Psoas muscle (tissue), 8 donors: ENCODE measurements around the gene DBF4B. TPM values are rescaled to one million over a fixed set of nuclear protein-coding genes. Genes with fewer than 3 reads are reported as not detected.

ENCODE experiments used
- ATAC-seq, 4 donors: fragments of 200-7000 bp; cut with Tn5 transposase; one replicate each; pipeline ENCODE4 v1.9.1; 2020; ENCODE audit warnings: moderate library complexity in 3 of 4, mild to moderate bottlenecking in 2 of 4
- DNase-seq, 2 donors: peaks; one replicate each; pipeline ENCODE4 v3.0.0-alpha.2; 2020
- H3K27ac ChIP-seq: fragments of 200-600 bp; one replicate; pipeline ENCODE4 v1.8.0; 2022
- H3K27me3 ChIP-seq, 3 donors: fragments of 200-600 bp in 1 of 3; one replicate each; pipeline versions ENCODE4 v1.6.1 to v1.8.0; 2013 to 2022; ENCODE audit warnings: low read length in 2 of 3, mild to moderate bottlenecking in 2 of 3, moderate library complexity in 1 of 3; ENCODE audit not compliant: insufficient read depth in 3 of 3
- H3K36me3 ChIP-seq, 2 donors: fragments of 200-600 bp in 1 of 2; one replicate each; pipeline versions ENCODE4 v1.6.1 to v1.8.0; 2013 to 2022; ENCODE audit warnings: low read depth in 1 of 2, mild to moderate bottlenecking in 1 of 2, moderate library complexity in 1 of 2; ENCODE audit not compliant: insufficient read depth in 1 of 2
- H3K4me1 ChIP-seq: fragments of 200-600 bp; one replicate; pipeline ENCODE4 v1.8.0; 2022
- H3K4me3 ChIP-seq: fragments of 200-600 bp; one replicate; pipeline ENCODE4 v1.8.0; 2022; ENCODE audit warnings: mild to moderate bottlenecking
- H3K9me3 ChIP-seq: fragments of 200-600 bp; one replicate; pipeline ENCODE4 v1.8.0; 2022
- WGBS, 3 donors: extraction: QIAGEN DNeasy Blood & Tissue Kit; methylation state at CpG; one replicate each; pipeline versions ENCODE4 v1.1.6 to v1.1.7; 2013; 5-methylcytosine and 5-hydroxymethylcytosine counted together
- intact Hi-C, 2 donors: fragments of 100-400 bp; cut with DNase I; formaldehyde crosslinking; loops; one replicate each; pipeline versions ENCODE4 v1.11.0 to v1.14.2; 2022
- polyA plus RNA-seq, 3 donors: library from polyadenylated mRNA; stranded (reverse); fragments of 200-250 nt; gene quantifications; one replicate each; pipeline ENCODE4 v1.2.3, GENCODE V29; 2013
- total RNA-seq, 4 donors: library from RNA; stranded (reverse); fragmentation: NEBNext Ultra II Directional in 2 of 4; extraction: Animal tissue kit (Norgen Biotek cat#: 25700) in 2 of 4; gene quantifications; one replicate each; pipeline versions ENCODE4 v1.2.1 to v1.2.4, GENCODE V29; 2021 to 2023
- TF ChIP-seq, protein P1 (sequence below): fragments of 200-600 bp; IDR thresholded peaks from one replicate; pipeline ENCODE4 v1.8.0; 2022; ENCODE audit warnings: antibody characterized with exemption
- donor health status: healthy with polysubstance abuse.
- donor health status: DM: no; HTN: no; CAD: no; lungs with moderate emphysema.
- donor health status: Bipolar disorder and iron deficiency.
- donor health status: healthy.
- donor health status: DM: yes; HTN: yes; CAD: no.
- donor health status: DM: no; HTN: no; CAD: no.
- donor health status: DM: no; HTN: no; CAD: no.
- donor health status: DM: yes; HTN: yes; CAD: no.

DBF4B gene
- total and polyA plus RNA-seq, 7 donors = 0.79 to 5.0 (median 3.2) TPM

DNA sequence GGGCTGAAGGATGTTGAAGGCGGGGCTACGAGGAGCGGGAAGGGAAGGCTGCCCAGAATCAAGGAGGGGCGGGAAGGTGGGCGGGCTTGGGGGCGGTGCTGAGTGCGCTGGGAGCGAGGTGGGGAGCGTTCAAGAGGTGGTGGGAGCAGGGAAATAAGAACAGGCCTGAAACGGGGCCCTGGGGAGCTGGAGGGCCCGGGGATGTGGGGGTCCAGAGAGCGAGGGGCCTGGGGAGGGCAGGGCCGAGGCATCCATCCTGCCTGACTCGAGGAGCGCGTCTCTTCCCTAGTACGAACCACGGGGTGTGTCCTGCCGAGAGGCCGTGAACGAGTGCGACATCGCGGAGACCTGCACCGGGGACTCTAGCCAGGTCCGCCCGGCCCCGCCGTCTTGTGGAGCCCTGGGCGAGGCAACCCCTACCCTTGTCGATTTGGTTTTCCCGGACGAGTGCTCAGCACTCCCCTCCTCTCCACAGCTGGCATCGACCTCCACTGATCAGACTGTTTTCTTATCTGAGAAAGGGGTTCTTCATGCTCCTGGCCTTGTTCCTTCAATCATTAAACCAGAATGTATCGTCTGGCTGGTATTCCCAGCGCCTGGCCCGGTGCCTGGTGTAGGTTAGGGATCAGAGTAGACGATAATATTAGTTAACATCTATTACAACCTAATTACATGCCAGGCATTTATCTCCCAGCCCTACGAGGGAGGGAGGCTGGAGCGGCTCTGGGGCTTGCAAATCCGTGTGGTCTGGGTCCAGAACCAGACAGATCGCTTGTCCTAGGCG, 67.6 kb downstream of the DBF4B start:
- WGBS, 3 donors = 10 to 12% (median 12%) methylated on average over 42 to 43 of the region's 43 CpGs
- Histone ChIP-seq H3K27ac (no peak overlapping the region), H3K9me3 (no peaks in the 10 kb centered on the region), H3K4me1 (peaks cover 14% of the 10 kb centered on the region), H3K4me3 (peak overlapping the region; percentile 66), H3K36me3 (no peaks in the 10 kb centered on the region), H3K27me3 (peaks cover 0 to 20% (median 0%) of the 10 kb centered on the region in 3 donors)
- TF ChIP-seq, protein P1, sequence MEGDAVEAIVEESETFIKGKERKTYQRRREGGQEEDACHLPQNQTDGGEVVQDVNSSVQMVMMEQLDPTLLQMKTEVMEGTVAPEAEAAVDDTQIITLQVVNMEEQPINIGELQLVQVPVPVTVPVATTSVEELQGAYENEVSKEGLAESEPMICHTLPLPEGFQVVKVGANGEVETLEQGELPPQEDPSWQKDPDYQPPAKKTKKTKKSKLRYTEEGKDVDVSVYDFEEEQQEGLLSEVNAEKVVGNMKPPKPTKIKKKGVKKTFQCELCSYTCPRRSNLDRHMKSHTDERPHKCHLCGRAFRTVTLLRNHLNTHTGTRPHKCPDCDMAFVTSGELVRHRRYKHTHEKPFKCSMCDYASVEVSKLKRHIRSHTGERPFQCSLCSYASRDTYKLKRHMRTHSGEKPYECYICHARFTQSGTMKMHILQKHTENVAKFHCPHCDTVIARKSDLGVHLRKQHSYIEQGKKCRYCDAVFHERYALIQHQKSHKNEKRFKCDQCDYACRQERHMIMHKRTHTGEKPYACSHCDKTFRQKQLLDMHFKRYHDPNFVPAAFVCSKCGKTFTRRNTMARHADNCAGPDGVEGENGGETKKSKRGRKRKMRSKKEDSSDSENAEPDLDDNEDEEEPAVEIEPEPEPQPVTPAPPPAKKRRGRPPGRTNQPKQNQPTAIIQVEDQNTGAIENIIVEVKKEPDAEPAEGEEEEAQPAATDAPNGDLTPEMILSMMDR = no peak
- DNase-seq = no peak
- peak in 1 of 4 donors; percentile 1 for ATAC-seq
- intact Hi-C loops = loop anchor here (1.0 to 10.0 kb wide), 6 partner anchors 89 to 359 kb away; partner anchors contain the start of genes PLCD3 (in 2 of the 2) and ACBD4 (in 1 of the 2)

DNA sequence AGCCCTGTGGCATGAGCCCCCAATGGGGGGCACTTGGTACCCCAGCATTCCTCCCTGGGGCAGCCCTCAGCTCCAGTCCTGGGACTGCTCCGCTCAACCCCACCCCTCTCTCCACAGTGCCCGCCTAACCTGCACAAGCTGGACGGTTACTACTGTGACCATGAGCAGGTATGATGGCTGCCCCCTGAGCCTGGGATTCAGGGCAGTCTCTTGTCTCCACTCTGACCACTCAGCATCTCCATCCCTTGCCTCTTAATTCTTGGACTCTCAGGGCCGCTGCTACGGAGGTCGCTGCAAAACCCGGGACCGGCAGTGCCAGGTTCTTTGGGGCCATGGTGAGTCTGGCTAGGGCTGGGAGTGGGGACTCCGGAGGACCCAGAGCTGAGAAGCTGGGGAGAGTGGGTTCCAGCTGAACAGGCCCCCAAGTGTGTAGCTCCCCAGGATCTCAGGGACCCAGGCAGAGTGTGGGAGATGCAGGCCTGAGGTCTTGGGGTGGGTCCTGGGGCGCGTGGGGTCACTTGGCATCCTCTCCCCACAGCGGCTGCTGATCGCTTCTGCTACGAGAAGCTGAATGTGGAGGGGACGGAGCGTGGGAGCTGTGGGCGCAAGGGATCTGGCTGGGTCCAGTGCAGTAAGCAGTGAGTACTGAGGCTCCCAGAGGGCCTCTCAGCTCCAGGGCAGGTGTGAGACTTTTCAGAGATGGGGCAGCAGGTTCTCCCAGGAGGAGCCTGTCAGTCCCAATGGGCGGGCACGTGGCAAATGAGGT, 68.3 kb downstream of the DBF4B start:
- WGBS, 3 donors = 79 to 88% (median 79%) methylated on average over 17 to 19 of the region's 19 CpGs
- peaks cover 0 to 17% (median 0%) of the 10 kb centered on the region in 3 donors for H3K27me3 ChIP-seq

DNA sequence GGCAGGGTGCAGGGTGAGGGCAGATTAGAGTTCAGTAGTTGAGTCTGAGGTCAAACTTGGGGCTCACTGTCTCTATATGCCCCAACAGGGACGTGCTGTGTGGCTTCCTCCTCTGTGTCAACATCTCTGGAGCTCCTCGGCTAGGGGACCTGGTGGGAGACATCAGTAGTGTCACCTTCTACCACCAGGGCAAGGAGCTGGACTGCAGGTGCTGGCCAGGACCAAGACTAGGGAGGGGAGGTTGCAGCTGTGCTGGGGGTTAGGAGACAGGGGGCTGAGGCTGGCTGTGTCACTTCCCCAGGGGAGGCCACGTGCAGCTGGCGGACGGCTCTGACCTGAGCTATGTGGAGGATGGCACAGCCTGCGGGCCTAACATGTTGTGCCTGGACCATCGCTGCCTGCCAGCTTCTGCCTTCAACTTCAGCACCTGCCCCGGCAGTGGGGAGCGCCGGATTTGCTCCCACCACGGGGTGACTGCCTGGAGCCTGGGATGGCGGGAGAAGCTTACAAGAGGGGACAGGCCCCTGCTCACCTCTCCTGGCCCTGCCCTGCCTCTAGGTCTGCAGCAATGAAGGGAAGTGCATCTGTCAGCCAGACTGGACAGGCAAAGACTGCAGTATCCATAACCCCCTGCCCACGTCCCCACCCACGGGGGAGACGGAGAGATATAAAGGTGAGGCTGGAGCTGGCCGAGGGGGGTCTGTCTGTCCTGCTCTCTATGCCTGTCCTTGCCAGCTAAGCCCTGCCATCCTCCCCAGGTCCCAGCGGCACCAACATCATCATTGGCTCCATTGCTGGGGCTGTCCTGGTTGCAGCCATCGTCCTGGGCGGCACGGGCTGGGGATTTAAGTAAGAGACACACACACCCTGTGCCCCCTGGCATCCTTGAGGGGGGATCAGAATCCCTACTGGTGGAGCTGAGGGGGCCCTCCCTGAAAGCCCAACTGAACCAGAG, 69.2 kb downstream of the DBF4B start:
- Histone ChIP-seq H3K4me1 (peaks cover 14% of the 10 kb centered on the region), H3K4me3 (no peak overlapping the region), H3K9me3 (no peaks in the 10 kb centered on the region), H3K27ac (no peak overlapping the region), H3K27me3 (peaks cover 0 to 15% (median 0%) of the 10 kb centered on the region in 3 donors), H3K36me3 (no peaks in the 10 kb centered on the region)
- no peak for ATAC-seq
- 80 to 87% (median 80%) methylated on average over 20 of the region's 20 CpGs for WGBS, 3 donors
- TF ChIP-seq, protein P1 = no peak
- intact Hi-C loops = loop anchor here (5.0 to 10.0 kb wide), 3 partner anchors 245 to 357 kb away; partner anchors contain the start of genes PLCD3 (in 2 of the 2) and ACBD4 (in 1 of the 2)
- no peak for DNase-seq

More for the DNA sequence above, 68.3 kb downstream of the DBF4B start:
- ATAC-seq (no peak), DNase-seq (no peak)
- intact Hi-C loops = loop anchor here (5.0 to 10.0 kb wide), 3 partner anchors 245 to 358 kb away; partner anchors contain the start of genes PLCD3 (in 2 of the 2) and ACBD4 (in 1 of the 2)
- Histone ChIP-seq H3K36me3 (no peaks in the 10 kb centered on the region), H3K4me3 (no peak overlapping the region), H3K9me3 (no peaks in the 10 kb centered on the region), H3K27ac (no peak overlapping the region), H3K4me1 (peaks cover 14% of the 10 kb centered on the region)
- TF ChIP-seq, protein P1 = no peak

GRCh38 chr17:44778656-44779210, 70.3 kb downstream of the DBF4B start:
- intact Hi-C loops = loop anchor here (5.0 to 10.0 kb wide), 3 partner anchors 244 to 356 kb away; partner anchors contain the start of genes PLCD3 (in 2 of the 2) and ACBD4 (in 1 of the 2)
- no peak overlapping the region for H3K27ac ChIP-seq
- TF ChIP-seq, protein P1 = no peak
- no peaks in the 10 kb centered on the region for H3K9me3 ChIP-seq
- no peak for ATAC-seq
- peaks cover 0 to 12% (median 0%) of the 10 kb centered on the region in 3 donors for H3K27me3 ChIP-seq
- DNase-seq = no peak
- 30 to 34% (median 32%) methylated on average over 9 to 10 of the region's 10 CpGs for WGBS, 3 donors
- H3K4me3 ChIP-seq = peak overlapping the region; percentile 38
- H3K4me1 ChIP-seq = peaks cover 14% of the 10 kb centered on the region
- H3K36me3 ChIP-seq = no peaks in the 10 kb centered on the region
